HepG2 (cell line): ENCODE data around the gene EYA2. TPM values are rescaled to one million over a fixed set of nuclear protein-coding genes. Genes with fewer than 3 reads are reported as not detected.

Experiments used
- ELF1 ChIP-seq: sonication (generic); formaldehyde crosslinking; IDR thresholded peaks from 2 replicates; pipeline ENCODE4 v1.4.0; 2020; ENCODE audit warnings: missing genetic modification reagents
- HIVEP1 ChIP-seq: sonication (generic); formaldehyde crosslinking; IDR thresholded peaks from 2 replicates; pipeline ENCODE4 v1.4.0; 2020; ENCODE audit warnings: mild to moderate bottlenecking, missing genetic modification reagents
- HNRNPL ChIP-seq: fragments of 200-400 bp; formaldehyde crosslinking; IDR thresholded peaks from 2 replicates; pipeline ENCODE4 v1.6.1; 2017; ENCODE audit warnings: mild to moderate bottlenecking, low read depth, low read length
- HNRNPLL ChIP-seq: fragments of 200-400 bp; formaldehyde crosslinking; IDR thresholded peaks from 2 replicates; pipeline ENCODE4 v1.6.1; 2017; ENCODE audit warnings: mild to moderate bottlenecking, low read depth, low read length; ENCODE audit not compliant: poor library complexity, severe bottlenecking
- SAFB2 ChIP-seq: sonication (generic); formaldehyde crosslinking; IDR thresholded peaks from 2 replicates; pipeline ENCODE4 v1.5.1; 2020; ENCODE audit warnings: missing genetic modification reagents, low read depth, mild to moderate bottlenecking, borderline replicate concordance
- SMC3 ChIP-seq: IDR thresholded peaks from 2 replicates; pipeline ENCODE4 v1.6.1; 2011; ENCODE audit warnings: low read length, improper control_type of control experiment
- SNAPC2 ChIP-seq: sonication (generic); formaldehyde crosslinking; IDR thresholded peaks from 2 replicates; pipeline ENCODE4 v1.8.1; 2022; ENCODE audit warnings: mild to moderate bottlenecking, missing genetic modification reagents
- SP4 ChIP-seq: sonication (generic); formaldehyde crosslinking; IDR thresholded peaks from 2 replicates; pipeline ENCODE4 v1.8.1; 2023; ENCODE audit warnings: mild to moderate bottlenecking, missing genetic modification reagents
- STAG1 ChIP-seq: sonication (generic); formaldehyde crosslinking; IDR thresholded peaks from 2 replicates; pipeline ENCODE4 v1.4.0; 2020; ENCODE audit warnings: missing genetic modification reagents
- ZBTB46 ChIP-seq: sonication (generic); formaldehyde crosslinking; IDR thresholded peaks from 2 replicates; pipeline ENCODE4 v1.4.0; 2020; ENCODE audit warnings: mild to moderate bottlenecking, missing genetic modification reagents, borderline replicate concordance
- ZBTB7B ChIP-seq: sonication (generic); formaldehyde crosslinking; IDR thresholded peaks from 2 replicates; pipeline ENCODE4 v1.4.0; 2020; ENCODE audit warnings: missing genetic modification reagents
- ZNF556 ChIP-seq: sonication (generic); formaldehyde crosslinking; IDR thresholded peaks from 2 replicates; pipeline ENCODE4 v1.4.0; 2020; ENCODE audit warnings: mild to moderate bottlenecking, missing genetic modification reagents, borderline replicate concordance
- ZNF605 ChIP-seq: sonication (generic); formaldehyde crosslinking; IDR thresholded peaks from 2 replicates; pipeline ENCODE4 v1.8.0; 2022; ENCODE audit warnings: mild to moderate bottlenecking, missing genetic modification reagents
- ZNF607 ChIP-seq: sonication (generic); formaldehyde crosslinking; IDR thresholded peaks from 2 replicates; pipeline ENCODE4 v1.5.1; 2020; ENCODE audit warnings: missing genetic modification reagents, mild to moderate bottlenecking, borderline replicate concordance
- ZNF768 ChIP-seq: sonication (generic); formaldehyde crosslinking; IDR thresholded peaks from 2 replicates; pipeline ENCODE4 v1.4.0; 2020; ENCODE audit warnings: missing genetic modification reagents
- polyA plus RNA-seq, 8 experiments: library from polyadenylated mRNA; depleted of rRNA in 3 of 8; stranded (reverse) in 7 of 8; unstranded in 1 of 8; fragments of >200 nt; fragmentation: Illumina TruSeq in 4 of 8; extraction: Trizol in 4 of 8; gene quantifications; 2 replicates each; pipeline versions ENCODE4 v1.2.1 to v1.2.3, GENCODE V29; 2011 to 2016; ENCODE audit warnings: low read depth in 4 of 8, missing spikeins in 1 of 8, mixed read lengths in 1 of 8; ENCODE audit not compliant: insufficient read depth in 1 of 8
- total RNA-seq, 5 experiments: library from RNA; depleted of rRNA; stranded (reverse); fragments of >200 nt; fragmentation: Illumina TruSeq; extraction: Trizol; gene quantifications; 2 replicates each; pipeline ENCODE4 v1.2.3, GENCODE V29; 2016; ENCODE audit warnings: low read depth in 1 of 5
- TF ChIP-seq, protein P1 (sequence below): sonication (generic); formaldehyde crosslinking; IDR thresholded peaks from 2 replicates; pipeline ENCODE4 v1.4.0; 2020; ENCODE audit warnings: mild to moderate bottlenecking, missing genetic modification reagents
- TF ChIP-seq, protein P2 (sequence below): sonication (generic); formaldehyde crosslinking; IDR thresholded peaks from 2 replicates; pipeline ENCODE4 v1.4.0; 2020; ENCODE audit warnings: mild to moderate bottlenecking, low read depth, missing genetic modification reagents
- TF ChIP-seq, protein P3 (sequence below): sonication (generic); formaldehyde crosslinking; IDR thresholded peaks from 2 replicates; pipeline ENCODE4 v1.5.0; 2020; ENCODE audit warnings: mild to moderate bottlenecking, missing genetic modification reagents, moderate library complexity

The EYA2 gene
- total and polyA plus RNA-seq, 2 of the 13 experiments (the other 11 are each of a cell fraction or from before 2014, with no cell fraction given), result not detected

DNA sequence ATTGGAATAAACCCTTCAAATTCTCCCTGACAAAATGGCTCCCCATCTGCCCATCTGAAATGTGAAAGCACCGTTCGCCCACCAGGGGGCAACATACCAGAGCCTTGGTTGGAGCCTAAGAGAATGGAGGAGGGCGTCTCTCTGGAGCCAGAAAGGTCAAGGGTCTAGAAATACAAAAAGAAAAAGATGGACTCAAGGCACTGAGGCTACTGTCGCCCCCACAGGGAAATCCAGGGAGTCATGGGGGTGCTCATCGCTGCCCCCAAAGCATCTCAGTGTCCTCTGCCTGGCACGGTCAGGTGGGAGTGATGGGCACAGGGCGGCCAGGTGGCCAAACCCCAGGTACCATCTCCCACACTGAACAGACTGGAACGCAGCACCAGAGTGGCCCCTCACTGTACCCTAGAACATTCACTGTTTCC, 325.5 kb downstream of the EYA2 start (continued):
- TF ChIP-seq, protein P1, sequence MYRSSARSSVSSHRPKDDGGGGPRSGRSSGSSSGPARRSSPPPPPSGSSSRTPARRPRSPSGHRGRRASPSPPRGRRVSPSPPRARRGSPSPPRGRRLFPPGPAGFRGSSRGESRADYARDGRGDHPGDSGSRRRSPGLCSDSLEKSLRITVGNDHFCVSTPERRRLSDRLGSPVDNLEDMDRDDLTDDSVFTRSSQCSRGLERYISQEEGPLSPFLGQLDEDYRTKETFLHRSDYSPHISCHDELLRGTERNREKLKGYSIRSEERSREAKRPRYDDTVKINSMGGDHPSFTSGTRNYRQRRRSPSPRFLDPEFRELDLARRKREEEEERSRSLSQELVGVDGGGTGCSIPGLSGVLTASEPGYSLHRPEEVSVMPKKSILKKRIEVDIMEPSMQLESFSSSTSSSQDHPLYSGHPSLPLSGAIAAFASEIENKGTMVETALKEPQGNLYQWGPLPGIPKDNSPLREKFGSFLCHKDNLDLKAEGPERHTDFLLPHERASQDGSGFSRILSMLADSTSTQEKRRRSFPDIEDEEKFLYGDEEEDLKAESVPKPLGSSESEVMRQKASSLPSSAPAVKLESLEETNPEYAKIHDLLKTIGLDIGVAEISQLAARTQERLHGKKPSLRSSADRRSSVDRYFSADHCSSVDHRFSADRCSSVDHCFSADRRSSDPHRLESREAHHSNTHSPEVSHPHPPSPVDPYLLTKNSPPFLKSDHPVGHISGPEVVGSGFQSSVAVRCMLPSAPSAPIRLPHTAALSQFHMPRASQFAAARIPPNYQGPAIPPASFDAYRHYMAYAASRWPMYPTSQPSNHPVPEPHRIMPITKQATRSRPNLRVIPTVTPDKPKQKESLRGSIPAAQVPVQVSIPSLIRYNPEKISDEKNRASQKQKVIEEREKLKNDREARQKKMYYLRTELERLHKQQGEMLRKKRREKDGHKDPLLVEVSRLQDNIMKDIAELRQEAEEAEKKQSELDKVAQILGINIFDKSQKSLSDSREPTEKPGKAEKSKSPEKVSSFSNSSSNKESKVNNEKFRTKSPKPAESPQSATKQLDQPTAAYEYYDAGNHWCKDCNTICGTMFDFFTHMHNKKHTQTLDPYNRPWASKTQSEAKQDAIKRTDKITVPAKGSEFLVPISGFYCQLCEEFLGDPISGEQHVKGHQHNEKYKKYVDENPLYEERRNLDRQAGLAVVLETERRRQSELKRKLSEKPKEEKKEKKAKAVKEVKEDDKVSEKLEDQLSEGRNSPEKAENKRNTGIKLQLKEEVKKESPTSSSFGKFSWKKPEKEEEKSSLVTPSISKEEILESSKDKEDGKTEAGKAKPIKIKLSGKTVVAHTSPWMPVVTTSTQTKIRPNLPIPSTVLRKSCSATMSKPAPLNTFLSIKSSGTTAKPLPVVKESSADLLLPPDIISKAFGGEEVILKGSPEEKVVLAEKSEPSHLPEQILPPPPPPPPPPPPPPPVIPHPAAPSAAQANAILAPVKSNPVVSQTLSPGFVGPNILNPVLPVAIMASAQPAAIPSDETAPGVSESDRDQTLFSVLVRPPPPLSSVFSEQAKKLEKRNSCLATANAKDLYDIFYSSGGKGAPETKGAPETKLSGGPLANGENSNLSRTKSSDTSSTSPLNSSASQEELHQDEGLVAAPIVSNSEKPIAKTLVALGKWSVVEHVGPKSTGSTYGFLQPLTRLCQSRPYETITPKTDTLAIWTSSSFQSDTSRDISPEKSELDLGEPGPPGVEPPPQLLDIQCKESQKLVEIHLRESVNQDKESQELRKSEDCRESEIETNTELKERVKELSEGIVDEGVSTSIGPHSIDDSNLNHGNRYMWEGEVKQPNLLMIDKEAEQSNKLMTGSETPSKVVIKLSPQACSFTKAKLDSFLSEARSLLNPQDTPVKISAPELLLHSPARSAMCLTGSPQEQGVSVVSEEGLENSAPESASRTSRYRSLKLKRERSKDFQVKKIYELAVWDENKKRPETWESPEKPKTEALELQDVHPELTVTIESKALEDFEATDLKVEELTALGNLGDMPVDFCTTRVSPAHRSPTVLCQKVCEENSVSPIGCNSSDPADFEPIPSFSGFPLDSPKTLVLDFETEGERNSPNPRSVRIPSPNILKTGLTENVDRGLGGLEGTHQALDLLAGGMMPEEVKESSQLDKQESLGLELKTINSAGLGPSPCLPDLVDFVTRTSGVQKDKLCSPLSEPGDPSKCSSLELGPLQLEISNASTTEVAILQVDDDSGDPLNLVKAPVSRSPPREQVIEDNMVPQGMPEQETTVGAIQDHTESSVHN (CRISPR knock-in tag), result peak; percentile 54; the same call in 1 of the 2 replicates
- TF ChIP-seq HNRNPL (0 out of 2 replicates have a peak, but pooled peaks have one; percentile 44), STAG1 (peak; percentile 57), ZNF768 (CRISPR knock-in tag) (peak; percentile 36; the same call in 1 of the 2 replicates), SP4 (CRISPR knock-in tag) (no peak), SMC3 (peak; percentile 72), HIVEP1 (no peak), SNAPC2 (no peak), ZNF605 (0 out of 2 replicates have a peak, but pooled peaks have one; percentile 29), ZNF607 (CRISPR knock-in tag) (no peak), SAFB2 (CRISPR knock-in tag) (no peak), ZNF556 (CRISPR knock-in tag) (0 out of 2 replicates have a peak, but pooled peaks have one; percentile 20), ELF1 (CRISPR knock-in tag) (no peak), HNRNPLL (peak; percentile 23), ZBTB7B (0 out of 2 replicates have a peak, but pooled peaks have one; percentile 30), ZBTB46 (CRISPR knock-in tag) (0 out of 2 replicates have a peak, but pooled peaks have one; percentile 34)
- TF ChIP-seq, protein P2, sequence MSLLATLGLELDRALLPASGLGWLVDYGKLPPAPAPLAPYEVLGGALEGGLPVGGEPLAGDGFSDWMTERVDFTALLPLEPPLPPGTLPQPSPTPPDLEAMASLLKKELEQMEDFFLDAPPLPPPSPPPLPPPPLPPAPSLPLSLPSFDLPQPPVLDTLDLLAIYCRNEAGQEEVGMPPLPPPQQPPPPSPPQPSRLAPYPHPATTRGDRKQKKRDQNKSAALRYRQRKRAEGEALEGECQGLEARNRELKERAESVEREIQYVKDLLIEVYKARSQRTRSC, result no peak
- TF ChIP-seq, protein P3, sequence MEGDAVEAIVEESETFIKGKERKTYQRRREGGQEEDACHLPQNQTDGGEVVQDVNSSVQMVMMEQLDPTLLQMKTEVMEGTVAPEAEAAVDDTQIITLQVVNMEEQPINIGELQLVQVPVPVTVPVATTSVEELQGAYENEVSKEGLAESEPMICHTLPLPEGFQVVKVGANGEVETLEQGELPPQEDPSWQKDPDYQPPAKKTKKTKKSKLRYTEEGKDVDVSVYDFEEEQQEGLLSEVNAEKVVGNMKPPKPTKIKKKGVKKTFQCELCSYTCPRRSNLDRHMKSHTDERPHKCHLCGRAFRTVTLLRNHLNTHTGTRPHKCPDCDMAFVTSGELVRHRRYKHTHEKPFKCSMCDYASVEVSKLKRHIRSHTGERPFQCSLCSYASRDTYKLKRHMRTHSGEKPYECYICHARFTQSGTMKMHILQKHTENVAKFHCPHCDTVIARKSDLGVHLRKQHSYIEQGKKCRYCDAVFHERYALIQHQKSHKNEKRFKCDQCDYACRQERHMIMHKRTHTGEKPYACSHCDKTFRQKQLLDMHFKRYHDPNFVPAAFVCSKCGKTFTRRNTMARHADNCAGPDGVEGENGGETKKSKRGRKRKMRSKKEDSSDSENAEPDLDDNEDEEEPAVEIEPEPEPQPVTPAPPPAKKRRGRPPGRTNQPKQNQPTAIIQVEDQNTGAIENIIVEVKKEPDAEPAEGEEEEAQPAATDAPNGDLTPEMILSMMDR (CRISPR knock-in tag), result peak; percentile 71
